A549 treated with AZD2906 at 1 μM for 4 hours (cell line): ENCODE results near the gene ZNF740. TPM values are rescaled to one million over a fixed set of nuclear protein-coding genes. Genes with fewer than 3 reads are reported as not detected.

ENCODE experiments used
- total RNA-seq: library from RNA; stranded (reverse); fragments of 200-300 nt; extraction: Qiagen RNA extraction; gene quantifications from 5 replicates; pipeline ENCODE4 v1.2.3, GENCODE V29; 2022

ZNF740 gene, protein sequence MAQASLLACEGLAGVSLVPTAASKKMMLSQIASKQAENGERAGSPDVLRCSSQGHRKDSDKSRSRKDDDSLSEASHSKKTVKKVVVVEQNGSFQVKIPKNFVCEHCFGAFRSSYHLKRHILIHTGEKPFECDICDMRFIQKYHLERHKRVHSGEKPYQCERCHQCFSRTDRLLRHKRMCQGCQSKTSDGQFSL
- 13.3 to 15.6 TPM (median 14.4 TPM) in 5 replicates for total RNA-seq

DNA sequence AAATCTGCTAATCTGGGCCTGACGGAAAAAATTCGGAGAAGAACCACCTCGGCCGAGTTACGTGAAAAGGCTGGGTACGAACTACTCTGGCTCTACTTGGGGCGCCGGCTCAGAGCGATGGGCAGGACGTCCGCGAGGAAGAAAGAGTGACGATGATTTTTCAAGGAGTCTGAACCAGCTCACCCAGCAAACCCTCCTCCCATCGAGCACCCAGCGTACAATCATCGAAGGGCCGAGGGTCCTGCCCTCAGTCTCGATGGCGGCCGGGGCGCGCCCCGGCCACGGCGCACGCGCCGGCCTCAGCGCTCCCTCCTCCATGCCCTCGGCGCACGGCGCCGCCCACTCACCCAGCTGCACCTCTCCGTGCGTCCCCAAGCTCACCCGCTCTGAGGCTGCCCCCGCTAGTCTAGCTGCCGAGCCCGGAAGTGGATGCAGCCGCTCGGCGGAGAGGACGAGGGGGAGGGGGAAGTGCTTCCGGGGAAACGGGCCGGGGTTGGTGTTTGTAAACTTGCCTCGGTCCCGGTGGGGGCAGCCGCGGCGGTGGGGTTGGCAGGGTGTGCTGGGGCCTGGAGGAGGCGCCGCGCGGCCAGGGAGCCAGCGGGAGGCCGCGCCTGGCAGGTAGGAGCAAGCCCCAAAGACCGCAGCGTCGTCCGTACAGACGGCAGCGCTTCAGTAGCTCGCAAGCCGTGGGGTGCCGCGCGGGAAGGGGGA, at the start of gene ZNF740, which contains the start of gene CSAD:
Gene ZNF740, plus strand, starts transcription at position 503 of the 711 bp plus-strand sequence. CDS start 1,262 bp downstream, outside the sequence.
Gene CSAD, minus strand, starts transcription at position 706 of the 711 bp plus-strand sequence. CDS start 7,455 bp downstream, outside the sequence.

GRCh38 chr12:53207042-53207441, 26.5 kb downstream of the ZNF740 start, which contains the start of gene ITGB7:
Gene ITGB7, minus strand, starts transcription at chr12:53207251. Its CDS starts 6,808 bp downstream, at chr12:53200443.

GRCh38 chr12:53231921-53232645, 51.6 kb downstream of the ZNF740 start, which contains the start of gene RARG:
Gene RARG, minus strand, starts transcription at chr12:53232209. Its CDS starts 4,664 bp downstream, at chr12:53227545.

Other genes with a start within 250 kb of the ZNF740 start
- gene KRT18, start 231.6 kb upstream of the ZNF740 start, total RNA-seq, result 3,062 to 3,782 TPM (median 3,614 TPM) in 5 replicates
- 230 to 453 TPM (median 274 TPM) in 5 replicates for gene EIF4B, start 174.3 kb upstream of the ZNF740 start, total RNA-seq
- gene TNS2, start 130.7 kb upstream of the ZNF740 start, total RNA-seq, result 43.2 to 68.0 TPM (median 59.7 TPM) in 5 replicates
- 35.1 to 38.6 TPM (median 37.6 TPM) in 5 replicates for gene SPRYD3, start 101.3 kb upstream of the ZNF740 start, total RNA-seq
- 143 to 250 TPM (median 245 TPM) in 5 replicates for gene IGFBP6, start 83.1 kb upstream of the ZNF740 start, total RNA-seq
- 0.07 to 0.30 TPM (median 0.24 TPM) in 5 replicates for gene SOAT2, start 77.2 kb upstream of the ZNF740 start, total RNA-seq
- gene CSAD, start 203 bp downstream of the ZNF740 start, total RNA-seq, result 4.8 to 6.8 TPM (median 5.9 TPM) in 5 replicates
- 0.22 to 0.46 TPM (median 0.36 TPM) in 5 replicates for gene ITGB7, start 26.5 kb downstream of the ZNF740 start, total RNA-seq
- gene RARG, start 51.5 kb downstream of the ZNF740 start, total RNA-seq, result 21.1 to 25.7 TPM (median 22.7 TPM) in 5 replicates
- 15.3 to 20.4 TPM (median 18.2 TPM) in 5 replicates for gene ESPL1, start 87.6 kb downstream of the ZNF740 start, total RNA-seq
- 457 to 527 TPM (median 485 TPM) in 5 replicates for gene PFDN5, start 114.8 kb downstream of the ZNF740 start, total RNA-seq
- gene MYG1, start 119.0 kb downstream of the ZNF740 start, total RNA-seq, result 67.4 to 95.0 TPM (median 90.4 TPM) in 5 replicates
- gene AAAS, start 140.9 kb downstream of the ZNF740 start, total RNA-seq, result 75.1 to 79.2 TPM (median 78.0 TPM) in 5 replicates
- 0.03 TPM in 1 of 5 replicates, not detected in the others for gene SP7, start 155.6 kb downstream of the ZNF740 start, total RNA-seq
- gene SP1, start 199.5 kb downstream of the ZNF740 start, total RNA-seq, result 17.9 to 22.6 TPM (median 21.9 TPM) in 5 replicates
- 0.48 to 1.1 TPM (median 1.00 TPM) in 5 replicates for gene AMHR2, start 243.1 kb downstream of the ZNF740 start, total RNA-seq